Activated T-helper 1 cell treated with Interleukin-2 at 50 U/mL for 16 hours (primary cell): ENCODE results near the gene THAP8.

Experiments used
- DNase-seq: peaks from one replicate; pipeline ENCODE4 v3.0.0-alpha.2; 2020; ENCODE audit warnings: low read depth

The THAP8 gene

GRCh38 chr19:36030264-36031148 is 23.6 kb downstream of the THAP8 start:
- DNase-seq, result no peak

- DNase-seq, result no peak
Measured at GRCh38 chr19:36028313-36029041, 25.6 kb downstream of the THAP8 start.

GRCh38 chr19:36027696-36028095 is 26.4 kb downstream of the THAP8 start:
- no peak for DNase-seq

DNA sequence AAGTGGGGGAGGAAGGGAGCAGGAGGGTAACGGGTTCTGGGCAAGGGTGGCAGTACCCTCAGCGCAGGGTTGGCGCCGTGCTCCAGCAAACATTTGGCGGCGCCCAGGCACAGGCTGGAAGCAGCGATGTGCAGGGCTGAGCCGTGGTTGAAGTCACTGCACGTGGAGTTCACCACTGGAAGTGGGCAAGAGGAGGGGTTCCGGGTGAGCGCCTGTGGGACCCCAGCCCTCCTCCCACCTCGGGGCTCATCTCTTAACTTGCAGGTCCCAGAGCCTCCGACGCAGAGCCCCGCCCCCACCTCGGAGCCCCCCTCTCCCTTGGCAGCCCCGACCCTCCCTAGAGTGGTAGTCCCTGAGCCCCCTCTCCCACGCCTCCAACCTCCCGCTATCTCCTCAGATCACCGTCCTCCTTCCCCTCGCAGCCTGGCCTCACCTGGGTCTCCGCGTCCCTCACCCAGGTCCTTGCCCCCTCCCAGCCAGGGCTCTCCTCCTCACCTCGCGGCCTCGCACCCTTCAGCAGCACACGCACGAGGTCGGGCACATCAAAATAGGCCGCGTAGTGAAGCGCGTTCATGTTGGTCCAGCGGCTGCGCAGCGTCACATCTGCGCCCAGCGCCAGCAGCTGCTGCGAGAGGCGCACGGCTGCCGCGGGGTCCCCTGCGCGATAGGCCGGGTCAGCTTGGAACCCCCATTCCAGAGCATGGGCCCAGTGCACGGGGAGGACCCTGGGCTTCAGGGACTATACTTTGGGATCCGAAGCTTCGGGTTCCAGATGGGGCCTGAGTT is 27.8 kb downstream of the THAP8 start:
- DNase-seq, result no peak

DNA sequence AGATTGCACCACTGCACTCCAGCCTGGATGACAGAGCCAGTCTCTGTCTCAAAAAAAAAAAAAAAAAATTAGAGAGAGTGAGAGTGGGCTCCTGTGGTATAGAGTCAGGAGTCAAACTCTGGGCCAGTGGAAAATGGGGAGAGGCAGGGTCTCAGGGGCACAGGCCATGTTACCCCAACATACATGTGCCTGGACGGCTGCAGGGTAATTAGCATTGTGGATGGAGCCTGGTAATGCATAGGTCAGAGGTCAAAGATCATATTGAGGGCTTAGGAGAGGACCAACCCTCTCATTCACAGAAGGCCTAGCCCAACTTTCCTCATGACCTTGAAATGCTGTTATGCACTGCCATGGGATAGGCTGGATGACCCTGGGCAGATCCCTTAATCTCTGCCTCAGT is 28.5 kb downstream of the THAP8 start:
- no peak for DNase-seq

DNA sequence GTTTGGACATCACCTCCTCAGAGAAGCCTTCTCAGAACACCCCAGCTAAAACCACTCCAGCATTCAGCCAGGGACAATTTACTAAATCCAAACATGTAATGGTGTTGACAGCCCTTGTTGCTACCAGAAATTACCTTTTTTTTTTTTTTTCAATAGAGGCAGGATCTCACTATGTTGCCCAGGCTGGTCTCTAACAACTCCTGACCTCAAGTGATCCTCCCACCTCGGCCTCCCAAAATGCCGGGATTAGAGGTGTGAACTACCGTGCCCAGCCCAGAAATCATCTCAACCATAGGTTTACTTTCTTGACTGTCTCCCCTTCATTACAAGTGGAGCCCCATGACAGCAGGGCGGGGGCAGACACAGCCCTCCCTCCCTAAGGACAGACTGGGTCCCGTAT is 30.7 kb downstream of the THAP8 start:
- DNase-seq, result no peak

DNA sequence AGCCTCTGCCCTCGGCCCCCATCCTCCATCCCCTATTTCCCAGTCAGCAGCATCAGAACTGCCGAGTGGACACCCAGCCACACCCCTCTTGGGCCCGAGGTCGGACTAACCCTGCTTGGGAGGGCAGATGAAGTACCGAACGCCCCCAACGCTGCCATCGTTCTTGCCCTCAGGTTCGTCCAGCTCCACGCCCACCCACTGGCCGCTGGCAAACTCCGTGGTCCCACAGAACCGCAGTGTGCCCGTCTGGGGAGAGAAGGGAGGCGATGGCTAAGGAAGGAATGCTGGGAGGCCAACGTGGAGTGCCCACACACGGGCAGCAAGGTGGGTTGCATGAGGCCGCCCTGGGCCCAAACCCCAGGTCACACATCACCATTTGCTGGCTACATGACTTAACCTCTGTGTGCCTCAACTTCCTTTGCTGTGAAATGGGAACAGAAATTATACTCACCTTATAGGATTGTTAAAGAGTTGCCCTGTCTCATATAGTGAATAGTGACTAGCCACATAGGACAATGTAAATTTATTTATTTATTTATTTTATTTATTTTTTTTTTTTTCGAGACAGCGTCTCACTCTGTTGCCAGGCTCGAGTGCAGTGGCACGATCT is 34.9 kb downstream of the THAP8 start:
- no peak for DNase-seq

DNA sequence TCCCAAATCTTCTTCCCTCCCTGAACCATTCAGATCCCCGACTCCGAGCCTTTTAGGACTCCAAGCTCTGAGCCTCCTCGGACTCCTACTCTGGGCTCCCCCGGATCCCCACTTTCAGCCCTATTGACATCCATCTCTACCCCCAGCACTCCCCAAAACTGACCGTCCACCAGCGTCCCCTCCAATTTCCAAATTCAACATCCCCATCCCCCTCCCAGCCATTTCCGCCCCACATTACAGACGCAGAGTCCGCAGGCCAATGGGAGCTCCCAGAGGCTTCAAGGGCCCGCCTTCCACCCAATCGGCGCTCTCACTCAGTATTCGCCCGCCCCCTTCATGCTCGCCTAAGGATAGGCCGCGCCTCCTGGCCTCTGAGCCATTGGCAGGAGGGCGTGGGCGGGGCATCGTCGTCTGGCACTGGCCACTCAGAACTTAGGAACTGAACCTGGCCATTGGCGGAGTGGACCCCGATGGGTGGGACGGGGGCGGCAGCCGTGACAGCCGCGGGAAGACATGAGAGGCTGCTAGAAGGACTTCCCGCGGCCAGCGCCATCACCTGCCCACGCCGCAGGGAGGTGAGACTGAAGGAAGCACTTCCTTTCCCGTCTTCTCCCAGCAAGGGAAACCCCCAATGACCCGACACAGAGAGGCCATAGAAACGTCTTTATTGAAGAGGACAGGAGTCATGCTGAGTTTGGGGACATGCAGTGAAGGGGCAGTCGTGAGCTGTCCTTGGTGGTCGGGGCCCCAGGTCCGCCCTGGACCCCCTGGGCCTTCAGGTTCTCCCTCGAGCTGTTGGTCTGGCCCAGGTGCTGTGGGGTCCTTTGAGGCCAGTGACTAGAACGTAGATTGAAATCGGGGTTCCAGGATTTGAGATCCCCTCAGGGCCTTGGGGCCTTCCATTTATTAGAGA is 39.8 kb downstream of the THAP8 start, which contains the start of gene ALKBH6:
Gene ALKBH6 (minus strand): TSS at position 202 of the 913 bp plus-strand sequence. CDS start 816 bp downstream, outside the sequence.
- peak; percentile 98 for DNase-seq

DNA sequence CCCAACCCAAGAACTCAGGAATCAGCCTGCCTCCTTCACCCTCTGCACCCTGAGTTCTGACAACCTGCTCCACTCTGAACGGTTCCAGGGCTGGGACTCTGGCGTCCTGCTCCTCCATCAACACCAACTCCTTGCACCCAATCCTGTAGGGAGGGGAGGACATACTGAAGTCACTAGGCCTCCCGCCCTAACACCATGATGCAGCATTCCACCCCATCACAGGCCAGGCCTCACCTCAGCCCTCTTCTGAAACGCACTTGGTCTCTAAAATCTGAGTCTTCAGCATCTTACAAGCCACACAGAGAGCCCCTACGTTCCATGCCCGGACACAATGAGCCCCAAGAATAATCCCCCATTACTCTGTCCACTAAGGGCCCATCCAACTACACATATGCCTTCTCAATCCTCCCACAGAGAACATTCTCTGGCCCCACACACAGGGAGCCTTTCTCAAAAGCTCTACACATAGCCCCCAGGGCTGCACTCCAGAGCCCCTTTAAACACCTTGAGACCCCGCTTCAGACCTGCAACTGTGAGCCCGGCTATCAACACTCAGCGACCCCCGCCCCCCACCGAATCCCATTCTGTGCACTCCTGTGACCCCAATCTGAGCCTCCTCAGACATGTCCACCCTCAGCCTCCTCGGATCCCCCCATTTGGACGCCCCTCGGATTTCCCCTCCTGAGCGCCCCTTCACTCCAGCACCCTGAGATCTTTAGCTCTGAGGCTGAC is 40.6 kb downstream of the THAP8 start:
- no peak for DNase-seq

DNA sequence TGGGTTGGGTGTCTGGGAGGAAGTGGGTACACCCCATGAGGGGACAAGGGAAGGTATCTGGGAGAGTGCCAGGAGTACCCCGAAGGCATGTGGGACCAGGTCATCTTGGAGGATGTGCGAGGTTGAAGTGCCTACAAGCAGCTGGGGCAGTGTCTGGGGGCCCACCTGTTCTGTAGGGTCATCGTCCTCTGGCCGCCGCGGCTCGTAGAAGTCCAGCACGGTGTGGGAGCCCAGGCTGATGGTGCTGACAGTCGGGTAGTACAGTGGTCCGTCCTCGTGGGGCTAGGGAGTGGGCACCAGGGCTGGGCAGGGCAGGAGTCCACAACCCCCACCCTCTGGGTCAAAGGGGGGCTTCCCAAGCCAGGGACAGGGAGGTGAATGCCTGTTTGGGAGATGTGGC is 43.7 kb downstream of the THAP8 start:
- DNase-seq, result no peak

GRCh38 chr19:36009633-36010379 is 44.3 kb downstream of the THAP8 start:
- no peak for DNase-seq

DNA sequence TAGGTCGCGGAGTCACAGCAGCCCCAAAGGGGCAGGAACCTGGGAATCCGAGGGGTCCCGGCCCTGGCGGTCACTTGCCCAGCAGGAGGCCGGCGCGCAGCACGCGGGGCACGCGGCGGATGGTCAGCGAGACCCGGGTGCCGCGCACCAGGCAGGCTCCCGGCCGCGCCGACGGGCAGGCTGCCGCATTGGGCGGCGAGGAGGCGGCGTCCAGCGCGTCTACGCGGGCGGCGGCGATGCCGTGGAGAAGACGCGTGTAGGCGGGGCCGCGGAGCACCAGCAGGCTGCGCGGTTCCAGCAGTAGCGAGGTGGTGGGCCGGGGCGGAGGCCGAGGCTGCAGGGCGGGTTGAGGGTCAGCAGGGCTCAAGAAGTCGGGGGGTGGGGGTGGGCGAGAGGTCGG is 44.9 kb downstream of the THAP8 start:
- DNase-seq, result peak; percentile 22

GRCh38 chr19:36008336-36008978 is 45.6 kb downstream of the THAP8 start, which contains the start of gene SYNE4:
TSS of gene SYNE4 (minus strand) at chr19:36008813. CDS start at chr19:36008681, 132 bp downstream.
- no peak for DNase-seq

- DNase-seq, result no peak
Measured at GRCh38 chr19:36006955-36007354, 47.1 kb downstream of the THAP8 start.

DNA sequence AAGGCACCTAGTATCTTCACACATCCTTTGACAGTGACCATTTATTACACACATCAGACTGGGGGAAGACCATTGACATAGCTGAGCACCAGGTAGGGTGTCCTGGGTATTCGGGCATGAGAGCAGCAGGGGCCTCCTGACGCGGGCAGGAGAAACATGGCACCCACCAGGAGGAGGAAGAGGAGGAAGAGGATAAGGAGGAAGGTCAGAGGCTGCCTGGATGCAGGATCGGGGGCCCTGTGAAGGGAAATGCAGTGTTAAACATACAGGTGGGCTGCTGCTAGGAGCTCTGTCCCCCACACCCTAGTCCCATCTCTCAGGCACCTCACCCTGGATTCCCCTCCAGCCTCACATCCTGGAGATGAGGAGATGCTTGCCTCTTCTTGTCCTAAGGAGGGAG is 50.8 kb downstream of the THAP8 start:
- DNase-seq, result no peak

- no peak for DNase-seq
Measured at GRCh38 chr19:36001605-36002004, 52.5 kb downstream of the THAP8 start.

- DNase-seq, result no peak
Measured at GRCh38 chr19:35996777-35997176, 57.3 kb downstream of the THAP8 start.

GRCh38 chr19:35995048-35995993 is 58.8 kb downstream of the THAP8 start, which contains the start of gene SDHAF1:
TSS of gene SDHAF1 (plus strand) at chr19:35995188. CDS start at chr19:35995275, 87 bp downstream.
- peak; percentile 85 for DNase-seq
